22Rv1 (cell line): ENCODE measurements around the gene DMBX1.

Experiments used
- H3K27ac ChIP-seq: fragments of 450-650 bp; 2 replicates; pipeline ENCODE4 v1.5.1; 2017
- CTCF ChIP-seq: fragments of 450-650 bp; IDR thresholded peaks from 2 replicates; pipeline ENCODE4 v1.5.1; 2017; ENCODE audit warnings: mild to moderate bottlenecking
- ZFX ChIP-seq: fragments of 450-650 bp; IDR thresholded peaks from 2 replicates; pipeline ENCODE4 v1.6.1; 2017; ENCODE audit warnings: antibody characterized with exemption, borderline replicate concordance

DMBX1 gene

GRCh38 chr1:46527474-46528296 is 38.0 kb downstream of the DMBX1 start:
- no peak overlapping the region for H3K27ac ChIP-seq
- TF ChIP-seq CTCF: peak; percentile 97
- TF ChIP-seq ZFX: no peak

- no peak overlapping the region for H3K27ac ChIP-seq
- TF ChIP-seq CTCF (peak; percentile 51), ZFX (no peak)
Observed at GRCh38 chr1:46528297-46528955, 38.8 kb downstream of the DMBX1 start.

GRCh38 chr1:46529031-46529630 is 39.5 kb downstream of the DMBX1 start:
- no peak overlapping the region for H3K27ac ChIP-seq
- no peak for TF ChIP-seq ZFX
- TF ChIP-seq CTCF: no peak

DNA sequence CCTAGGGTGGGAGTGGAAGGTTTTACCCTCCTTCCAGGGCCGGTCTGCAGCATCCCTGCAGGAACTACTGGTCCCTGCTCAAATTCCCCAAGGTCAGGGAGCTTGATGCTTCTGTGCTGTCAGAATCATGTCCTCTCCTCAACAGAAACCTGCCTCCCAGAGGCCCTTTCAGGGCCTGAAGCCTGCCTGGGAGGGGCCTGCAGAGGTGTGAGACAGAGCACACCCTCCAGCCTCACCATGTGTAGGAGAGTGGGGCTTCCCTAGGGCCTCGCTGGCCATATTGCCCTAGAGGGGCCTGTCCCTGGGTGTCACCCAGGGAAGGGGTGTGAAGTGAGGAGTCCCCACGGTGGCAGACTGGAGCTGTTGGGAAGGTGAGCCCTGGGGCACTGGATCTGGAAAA is 40.7 kb downstream of the DMBX1 start:
- no peak for TF ChIP-seq CTCF
- no peak for TF ChIP-seq ZFX
- no peak overlapping the region for H3K27ac ChIP-seq

GRCh38 chr1:46530791-46531409 is 41.3 kb downstream of the DMBX1 start:
- H3K27ac ChIP-seq: no peak overlapping the region
- TF ChIP-seq CTCF (no peak), ZFX (no peak)

DNA sequence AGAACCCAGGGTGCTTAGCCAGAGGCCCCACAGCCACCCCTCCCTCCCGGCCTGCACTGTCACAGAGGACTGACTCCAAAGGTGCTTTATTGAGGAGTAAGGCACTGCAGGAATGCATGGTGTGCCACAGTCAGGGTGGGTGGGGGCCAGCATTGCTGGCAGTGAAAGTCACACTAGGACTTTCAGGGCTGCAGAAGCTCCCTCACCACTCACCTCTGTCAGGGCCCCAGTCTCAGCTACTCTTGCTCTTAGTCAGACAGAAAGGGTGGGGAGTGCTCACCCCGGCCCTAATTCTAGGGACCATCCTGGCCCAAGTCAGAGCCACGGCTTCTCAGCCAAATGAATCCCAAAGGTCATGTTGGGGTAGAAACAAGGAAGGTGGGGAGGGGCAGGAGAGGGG is 42.5 kb downstream of the DMBX1 start:
- TF ChIP-seq ZFX: no peak
- TF ChIP-seq CTCF: no peak
- H3K27ac ChIP-seq: no peak overlapping the region
